ENCODE results near the gene SGCG. TPM values are rescaled to one million over a fixed set of nuclear protein-coding genes. Genes with fewer than 3 reads are reported as not detected.

The SGCG gene
- total RNA-seq, 4 donors from 2014 or later, result 0.39 to 1.0 (median 0.85) TPM; not detected in 1

GRCh38 chr13:23159760-23160637 is 20.8 kb upstream of the SGCG start:
- DNase-seq (ENCODE audit: low spot score in 2 of 2), result no peak
- Histone ChIP-seq H3K4me3 (peak overlapping the region; percentile 45), H3K9me3 (no peaks in the 10 kb centered on the region), H3K27ac (no peak overlapping the region), H3K27me3 (peaks cover 21% of the 10 kb centered on the region), H3K36me3 (no peaks in the 10 kb centered on the region), H3K4me1 (peaks cover 10% of the 10 kb centered on the region)
- no peak for TF ChIP-seq POLR2A (IDR thresholded peaks at IDR 0.05)
- no peak for TF ChIP-seq CTCF (IDR thresholded peaks at IDR 0.05)
- 3% methylated on average over 66 of the region's 79 CpGs for WGBS

- DNase-seq (ENCODE audit: low spot score in 2 of 2), result no peak
- H3K4me1 ChIP-seq, result peaks cover 10% of the 10 kb centered on the region
- no peaks in the 10 kb centered on the region for H3K9me3 ChIP-seq
- H3K4me3 ChIP-seq, result peak overlapping the region; percentile 45
- TF ChIP-seq EP300 (IDR thresholded peaks at IDR 0.05) (no peak), CTCF (IDR thresholded peaks at IDR 0.05) (no peak), POLR2A (IDR thresholded peaks at IDR 0.05) (no peak), POLR2AphosphoS5 (IDR thresholded peaks at IDR 0.05) (no peak)
- peaks cover 21% of the 10 kb centered on the region for H3K27me3 ChIP-seq
- 39% methylated on average over 19 of the region's 19 CpGs for WGBS
- no peaks in the 10 kb centered on the region for H3K36me3 ChIP-seq
- H3K27ac ChIP-seq, result no peak overlapping the region
Observed at GRCh38 chr13:23160638-23161480, 19.9 kb upstream of the SGCG start.

GRCh38 chr13:23161481-23161825 is 19.3 kb upstream of the SGCG start:
- no peak overlapping the region for H3K4me3 ChIP-seq

GRCh38 chr13:23175920-23176319 is 4.9 kb upstream of the SGCG start:
- Histone ChIP-seq H3K4me1 (no peaks in the 10 kb centered on the region), H3K36me3 (no peaks in the 10 kb centered on the region), H3K9me3 (no peaks in the 10 kb centered on the region), H3K4me3 (no peak overlapping the region), H3K27ac (no peak overlapping the region), H3K27me3 (no peaks in the 10 kb centered on the region)
- WGBS, result 0% methylated on average over 1 of the region's 1 CpG
- no peak for DNase-seq (ENCODE audit: low spot score in 2 of 2)
- TF ChIP-seq CTCF (IDR thresholded peaks at IDR 0.05) (no peak), POLR2AphosphoS5 (IDR thresholded peaks at IDR 0.05) (no peak), POLR2A (IDR thresholded peaks at IDR 0.05) (no peak), EP300 (IDR thresholded peaks at IDR 0.05) (no peak)

More at GRCh38 chr13:23161481-23161825, 19.3 kb upstream of the SGCG start:
- Histone ChIP-seq H3K9me3 (no peaks in the 10 kb centered on the region), H3K4me1 (peaks cover 10% of the 10 kb centered on the region), H3K27me3 (peaks cover 21% of the 10 kb centered on the region), H3K36me3 (no peaks in the 10 kb centered on the region), H3K27ac (no peak overlapping the region)
- DNase-seq (ENCODE audit: low spot score in 2 of 2), result no peak
- TF ChIP-seq POLR2A (IDR thresholded peaks at IDR 0.05), result no peak
- no peak for TF ChIP-seq POLR2AphosphoS5 (IDR thresholded peaks at IDR 0.05)
- TF ChIP-seq EP300 (IDR thresholded peaks at IDR 0.05), result no peak
- TF ChIP-seq CTCF (IDR thresholded peaks at IDR 0.05), result no peak
- WGBS, result 69% methylated on average over 3 of the region's 3 CpGs

GRCh38 chr13:23182142-23182541 is 1.4 kb downstream of the SGCG start:
- H3K4me1 ChIP-seq, result no peaks in the 10 kb centered on the region
- 60% methylated on average over 2 of the region's 2 CpGs for whole genome bisulfite sequencing
- DNase-seq (ENCODE audit: low spot score in 2 of 2), result no peak
- H3K36me3 ChIP-seq, result no peaks in the 10 kb centered on the region
- TF ChIP-seq EP300 (IDR thresholded peaks at IDR 0.05) (no peak), POLR2A (IDR thresholded peaks at IDR 0.05) (no peak), POLR2AphosphoS5 (IDR thresholded peaks at IDR 0.05) (no peak), CTCF (IDR thresholded peaks at IDR 0.05) (no peak)
- H3K4me3 ChIP-seq, result no peak overlapping the region
- no peak overlapping the region for H3K27ac ChIP-seq
- H3K9me3 ChIP-seq, result no peaks in the 10 kb centered on the region
- H3K27me3 ChIP-seq, result no peaks in the 10 kb centered on the region

All from suprapubic skin (tissue), 4 donors.